Nephron progenitor cell (in vitro differentiated cells): ENCODE data around the gene KRTAP2-2.
"Not testable (repeated sequence)": the region's sequence is repeated elsewhere in the genome, so short reads cannot be mapped to it uniquely, and the experiment has no call there.

Experiments used
- DNase-seq: peaks from one replicate; pipeline ENCODE4 v3.0.0; 2021
- H3K27ac Mint-ChIP-seq: 2 replicates; pipeline ENCODE4 v1.8.0; 2021; ENCODE audit warnings: mild to moderate bottlenecking, moderate library complexity, mixed read lengths
- H3K27me3 Mint-ChIP-seq: 2 replicates; pipeline ENCODE4 v1.8.0; 2021; ENCODE audit warnings: mild to moderate bottlenecking, low read depth, mixed read lengths; ENCODE audit not compliant: poor library complexity
- H3K36me3 Mint-ChIP-seq: 2 replicates; pipeline ENCODE4 v1.8.0; 2021; ENCODE audit warnings: low read depth, mixed read lengths
- H3K4me1 Mint-ChIP-seq: 2 replicates; pipeline ENCODE4 v1.8.0; 2021; ENCODE audit warnings: mixed read lengths
- H3K4me3 Mint-ChIP-seq: 2 replicates; pipeline ENCODE4 v1.8.0; 2021; ENCODE audit warnings: mild to moderate bottlenecking, moderate library complexity, mixed read lengths
- H3K9me3 Mint-ChIP-seq: 2 replicates; pipeline ENCODE4 v1.8.0; 2021; ENCODE audit warnings: mild to moderate bottlenecking, moderate library complexity, mixed read lengths
- TF ChIP-seq, protein P1 (sequence below): fragments of 200-600 bp; sonication (generic); IDR thresholded peaks from 2 replicates; pipeline ENCODE4 v1.5.0; 2021; ENCODE audit warnings: antibody characterized with exemption

The KRTAP2-2 gene

DNA sequence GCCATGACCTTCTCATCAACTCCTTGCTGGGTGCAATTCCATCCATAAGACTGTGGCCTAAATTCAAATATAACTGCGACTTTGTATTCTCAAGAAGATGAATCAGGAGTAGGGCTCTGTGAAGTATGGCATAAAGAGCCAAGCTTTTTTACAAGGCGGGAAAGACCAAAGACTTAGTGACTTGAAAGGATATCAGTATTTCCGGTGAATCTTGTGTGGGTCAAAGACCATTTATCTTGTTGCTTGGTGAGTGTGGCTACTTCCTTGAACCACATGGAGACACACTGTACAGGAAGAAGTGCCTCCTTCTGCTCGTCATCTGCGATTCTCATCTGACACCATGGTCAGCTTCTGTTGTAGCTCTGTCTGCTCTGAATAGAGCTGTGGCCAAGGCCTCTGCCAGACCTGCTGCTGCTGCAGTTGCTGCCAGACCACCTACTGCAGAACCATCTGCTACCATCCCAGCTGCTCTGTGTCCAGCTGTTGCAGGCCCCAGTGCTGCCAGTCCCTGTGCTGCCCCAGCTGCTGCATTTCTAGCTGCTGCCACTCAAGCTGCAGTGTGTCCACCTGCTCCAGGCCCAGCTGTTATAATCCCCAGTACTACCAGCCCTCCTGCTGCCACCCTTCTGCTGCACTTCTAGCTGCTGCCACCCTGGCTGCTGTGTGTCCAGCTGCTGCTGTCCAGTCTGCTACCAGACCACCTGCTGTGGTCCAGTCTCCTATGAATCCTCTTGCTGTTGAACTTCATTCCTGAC is 16.8 kb upstream of the KRTAP2-2 start:
- Mint-ChIP-seq H3K9me3 (no peaks in the 10 kb centered on the region), H3K4me3 (no peak overlapping the region), H3K36me3 (no peaks in the 10 kb centered on the region), H3K27ac (no peak overlapping the region), H3K4me1 (no peaks in the 10 kb centered on the region), H3K27me3 (peaks cover 6% of the 10 kb centered on the region)
- TF ChIP-seq, protein P1, sequence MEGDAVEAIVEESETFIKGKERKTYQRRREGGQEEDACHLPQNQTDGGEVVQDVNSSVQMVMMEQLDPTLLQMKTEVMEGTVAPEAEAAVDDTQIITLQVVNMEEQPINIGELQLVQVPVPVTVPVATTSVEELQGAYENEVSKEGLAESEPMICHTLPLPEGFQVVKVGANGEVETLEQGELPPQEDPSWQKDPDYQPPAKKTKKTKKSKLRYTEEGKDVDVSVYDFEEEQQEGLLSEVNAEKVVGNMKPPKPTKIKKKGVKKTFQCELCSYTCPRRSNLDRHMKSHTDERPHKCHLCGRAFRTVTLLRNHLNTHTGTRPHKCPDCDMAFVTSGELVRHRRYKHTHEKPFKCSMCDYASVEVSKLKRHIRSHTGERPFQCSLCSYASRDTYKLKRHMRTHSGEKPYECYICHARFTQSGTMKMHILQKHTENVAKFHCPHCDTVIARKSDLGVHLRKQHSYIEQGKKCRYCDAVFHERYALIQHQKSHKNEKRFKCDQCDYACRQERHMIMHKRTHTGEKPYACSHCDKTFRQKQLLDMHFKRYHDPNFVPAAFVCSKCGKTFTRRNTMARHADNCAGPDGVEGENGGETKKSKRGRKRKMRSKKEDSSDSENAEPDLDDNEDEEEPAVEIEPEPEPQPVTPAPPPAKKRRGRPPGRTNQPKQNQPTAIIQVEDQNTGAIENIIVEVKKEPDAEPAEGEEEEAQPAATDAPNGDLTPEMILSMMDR: no peak
- no peak for DNase-seq

DNA sequence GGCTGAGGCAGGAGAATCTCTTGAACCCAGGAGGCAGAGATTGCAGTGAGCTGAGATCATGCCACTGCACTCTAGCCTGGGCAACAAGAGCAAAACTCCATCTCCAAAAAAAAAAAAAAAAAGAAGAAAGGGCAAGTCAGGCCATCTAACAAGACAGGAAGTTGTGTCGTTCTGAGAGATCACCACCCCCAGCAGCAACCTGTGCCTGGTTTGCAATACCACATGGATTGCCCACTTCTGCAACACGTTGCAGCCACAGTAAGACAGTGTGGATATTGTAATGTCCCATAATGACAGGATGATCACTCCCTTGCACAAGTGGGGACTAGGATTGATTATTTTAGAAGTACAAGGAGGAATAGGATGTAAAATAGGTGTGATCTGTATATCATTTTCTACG is 14.0 kb upstream of the KRTAP2-2 start:
- no peak overlapping the region for H3K4me3 Mint-ChIP-seq
- H3K4me1 Mint-ChIP-seq: no peaks in the 10 kb centered on the region
- H3K27ac Mint-ChIP-seq: no peak overlapping the region
- no peaks in the 10 kb centered on the region for H3K9me3 Mint-ChIP-seq
- peaks cover 3% of the 10 kb centered on the region for H3K27me3 Mint-ChIP-seq
- TF ChIP-seq, protein P1: no peak
- H3K36me3 Mint-ChIP-seq: no peaks in the 10 kb centered on the region
- DNase-seq: no peak

DNA sequence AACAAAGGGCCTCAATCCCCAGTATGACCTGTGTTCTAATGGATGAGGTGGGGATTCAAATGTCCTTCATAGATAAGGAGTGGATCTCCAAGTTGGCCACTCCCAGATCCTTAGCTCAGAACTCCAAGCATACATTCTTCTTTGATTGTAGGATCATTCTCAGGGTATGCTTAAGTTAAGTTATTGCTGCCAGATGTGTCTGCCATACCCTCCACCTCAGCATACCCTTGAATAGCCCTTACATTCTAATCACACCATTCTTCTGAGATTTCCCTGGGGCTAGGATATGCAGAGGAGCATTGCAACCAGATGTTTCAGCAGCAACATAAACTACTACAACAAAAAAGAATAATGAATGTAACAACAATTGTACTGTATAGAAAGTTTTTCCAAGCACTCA is 12.3 kb upstream of the KRTAP2-2 start:
- no peaks in the 10 kb centered on the region for H3K9me3 Mint-ChIP-seq
- H3K27me3 Mint-ChIP-seq: peaks cover 4% of the 10 kb centered on the region
- H3K4me3 Mint-ChIP-seq: no peak overlapping the region
- TF ChIP-seq, protein P1: no peak
- no peak for DNase-seq
- no peak overlapping the region for H3K27ac Mint-ChIP-seq
- no peaks in the 10 kb centered on the region for H3K36me3 Mint-ChIP-seq
- no peaks in the 10 kb centered on the region for H3K4me1 Mint-ChIP-seq

DNA sequence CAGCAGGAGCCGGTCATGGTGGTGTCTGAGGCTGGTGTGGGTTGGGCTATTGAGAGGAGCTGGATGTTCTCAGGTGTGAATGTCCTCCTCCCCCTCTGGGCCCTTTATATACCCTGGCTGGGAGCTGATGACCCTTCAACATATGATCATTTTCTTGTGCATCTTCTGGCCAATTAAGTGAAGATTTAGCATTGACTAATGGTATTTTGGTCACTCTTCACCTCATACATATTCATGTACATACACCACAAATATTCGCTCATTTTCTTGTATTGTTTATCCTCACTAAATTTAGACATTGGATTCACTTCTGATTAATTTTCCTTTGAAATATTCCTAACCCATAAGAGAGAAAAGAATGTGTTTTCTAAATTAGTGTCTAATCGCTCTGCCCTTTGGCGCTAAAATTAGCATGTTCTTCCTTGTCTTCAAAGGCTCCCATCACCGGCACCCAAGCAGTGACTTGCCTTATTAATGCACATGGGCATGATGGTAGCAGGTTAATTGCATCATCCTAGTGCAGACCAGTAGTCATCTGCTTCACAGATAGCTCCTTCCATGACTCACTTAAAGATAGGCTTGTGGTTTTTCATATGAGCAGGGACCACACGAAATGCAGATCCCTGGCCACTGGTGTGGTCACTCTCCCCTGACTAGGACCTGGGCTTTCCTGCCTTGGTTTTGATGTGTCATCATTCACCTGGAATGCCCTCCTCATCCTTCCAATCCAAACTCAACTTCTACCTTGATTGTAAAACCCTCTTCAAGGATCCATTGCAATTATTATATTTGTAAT is 11.0 kb upstream of the KRTAP2-2 start, which contains the start of gene KRTAP2-4:
KRTAP2-4 (minus strand) TSS at position 51 of the 796 bp plus-strand sequence; CDS start at position 17, 34 bp downstream.
- H3K4me1 Mint-ChIP-seq: no peaks in the 10 kb centered on the region
- TF ChIP-seq, protein P1: no peak
- H3K27me3 Mint-ChIP-seq: peaks cover 4% of the 10 kb centered on the region
- H3K4me3 Mint-ChIP-seq: no peak within 1 kb of the TSS
- H3K27ac Mint-ChIP-seq: no peak within 1 kb of the TSS
- H3K9me3 Mint-ChIP-seq: no peaks in the 10 kb centered on the region
- no peaks in the 10 kb centered on the region for H3K36me3 Mint-ChIP-seq
- no peak for DNase-seq

DNA sequence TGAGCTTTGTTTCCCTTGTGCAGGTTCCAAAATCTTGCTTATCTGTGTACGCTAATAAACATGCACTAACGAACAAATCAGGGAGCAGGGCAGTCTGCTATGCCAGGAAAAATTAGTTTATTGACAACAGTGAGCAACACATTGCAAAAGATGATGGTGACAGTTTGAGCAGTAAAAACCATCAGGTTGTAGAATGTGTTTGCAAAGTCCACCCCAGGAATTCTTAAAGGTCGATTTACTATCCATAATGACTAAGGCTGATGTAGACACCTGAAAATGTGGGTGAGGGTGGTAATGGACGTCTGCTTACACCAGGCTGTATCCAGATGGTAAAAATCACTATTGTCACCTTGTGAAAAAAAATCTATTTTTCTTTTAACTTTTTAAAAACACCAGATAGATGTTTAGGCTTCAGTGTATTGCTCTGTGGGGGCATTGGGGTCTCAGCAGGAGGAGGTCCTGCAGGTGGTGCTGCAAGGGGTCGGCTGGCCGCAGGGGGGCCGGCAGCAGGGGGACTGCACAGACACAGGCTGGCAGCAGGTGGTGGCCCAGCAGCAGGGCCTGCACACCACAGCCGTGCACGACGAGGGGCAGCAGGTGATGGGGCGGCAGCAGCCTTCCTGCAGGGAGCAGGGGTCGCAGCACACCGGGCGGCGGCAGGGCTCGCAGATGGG is 10.1 kb upstream of the KRTAP2-2 start:
- not testable (repeated sequence) for H3K4me1 Mint-ChIP-seq, H3K27me3 Mint-ChIP-seq, H3K36me3 Mint-ChIP-seq, H3K27ac Mint-ChIP-seq, H3K9me3 Mint-ChIP-seq, DNase-seq, H3K4me3 Mint-ChIP-seq

DNA sequence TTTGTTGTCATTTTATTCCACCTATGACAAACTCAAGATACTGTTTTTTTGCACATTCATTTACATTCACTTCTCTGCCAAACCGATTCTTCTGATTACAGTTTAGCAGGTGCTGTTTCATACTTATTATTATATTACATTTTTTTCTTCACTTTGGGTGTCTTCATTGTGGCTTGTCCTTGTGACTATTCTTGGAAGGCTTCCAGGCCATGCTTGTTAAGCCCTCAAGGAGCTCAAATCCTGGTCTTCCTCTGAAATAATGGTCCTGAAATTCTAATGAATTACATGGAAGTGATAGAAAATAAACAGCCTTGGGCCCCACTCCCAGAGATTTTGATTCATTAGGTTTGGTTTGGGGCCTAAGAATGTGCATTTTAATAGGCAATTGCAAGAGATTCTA is 9.3 kb upstream of the KRTAP2-2 start:
- DNase-seq: no peak
- Mint-ChIP-seq H3K4me1 (peaks cover 8% of the 10 kb centered on the region), H3K36me3 (no peaks in the 10 kb centered on the region), H3K27ac (no peak overlapping the region), H3K9me3 (no peaks in the 10 kb centered on the region), H3K27me3 (peaks cover 4% of the 10 kb centered on the region), H3K4me3 (no peak overlapping the region)
- TF ChIP-seq, protein P1: no peak
